HEK293 (cell line): ENCODE results near the gene AMY2B.
"Not testable (repeated sequence)": the region's sequence is repeated elsewhere in the genome, so short reads cannot be mapped to it uniquely, and the experiment has no call there.

ENCODE experiments used
- CTCF ChIA-PET: fragments of 350-600 bp; formaldehyde crosslinking; extraction: SDS; loops from one replicate; lab custom pipeline; 2021; ENCODE audit warnings: antibody characterized with exemption; lab: Yijun Ruan, JAX
- POLR2A ChIA-PET: fragments of 300-600 bp; formaldehyde crosslinking; extraction: SDS; loops from one replicate; lab custom pipeline; 2020; ENCODE audit warnings: antibody characterized with exemption, inconsistent platforms; lab: Yijun Ruan, JAX
- H3K27ac ChIP-seq: fragments of 200-500 bp; sonication (Bioruptor generic); 2 replicates; pipeline ENCODE4 v1.5.1; 2014; ENCODE audit warnings: low read depth, low read length, control low read depth, inconsistent platforms; ENCODE audit errors: extremely low read depth
- H3K36me3 ChIP-seq, 2 experiments: fragments of 200-500 bp in 1 of 2; sonication (Bioruptor generic) in 1 of 2; 1 replicate in 1 of 2; 2 replicates in 1 of 2; pipeline ENCODE4 v1.5.1; 2014 to 2017; ENCODE audit warnings: inconsistent platforms in 2 of 2, low read length in 2 of 2; ENCODE audit not compliant: control insufficient read depth in 2 of 2, insufficient read depth in 1 of 2
- H3K4me1 ChIP-seq: fragments of 200-500 bp; sonication (Bioruptor generic); 2 replicates; pipeline ENCODE4 v1.5.1; 2014; ENCODE audit warnings: mild to moderate bottlenecking, low read length, inconsistent platforms; ENCODE audit not compliant: control insufficient read depth, insufficient read depth
- H3K4me3 ChIP-seq: 2 replicates; pipeline ENCODE4 v1.5.1; 2011; ENCODE audit warnings: low read depth, mild to moderate bottlenecking, control low read depth, low read length, moderate library complexity
- H3K9me3 ChIP-seq: fragments of 200-500 bp; sonication (Bioruptor generic); 2 replicates; pipeline ENCODE4 v1.5.1; 2014; ENCODE audit warnings: low read depth, low read length, inconsistent platforms; ENCODE audit not compliant: control insufficient read depth, insufficient read depth
- FEZF1 ChIP-seq: fragments of 450-650 bp; formaldehyde crosslinking; IDR thresholded peaks from 2 replicates; pipeline ENCODE4 v1.5.1; 2016; ENCODE audit warnings: missing biosample characterization, missing genetic modification characterization
- MEIS1 ChIP-seq: sonication (generic); formaldehyde crosslinking; IDR thresholded peaks from 2 replicates; pipeline ENCODE4 v1.8.1; 2022; ENCODE audit warnings: missing genetic modification reagents, mild to moderate bottlenecking, borderline replicate concordance
- SP7 ChIP-seq: fragments of 450-650 bp; formaldehyde crosslinking; IDR thresholded peaks from 2 replicates; pipeline ENCODE4 v1.5.1; 2016; ENCODE audit warnings: missing biosample characterization, missing genetic modification characterization
- WT1 ChIP-seq: fragments of 450-650 bp; formaldehyde crosslinking; IDR thresholded peaks from 2 replicates; pipeline ENCODE4 v1.5.1; 2016; ENCODE audit warnings: missing biosample characterization, missing genetic modification characterization
- ZBTB17 ChIP-seq: fragments of 450-650 bp; formaldehyde crosslinking; IDR thresholded peaks from 2 replicates; pipeline ENCODE4 v1.5.1; 2016; ENCODE audit warnings: missing biosample characterization, missing genetic modification characterization
- ZNF140 ChIP-seq: fragments of 450-650 bp; formaldehyde crosslinking; IDR thresholded peaks from 2 replicates; pipeline ENCODE4 v1.5.1; 2016; ENCODE audit warnings: missing biosample characterization, missing genetic modification characterization
- ZNF19 ChIP-seq: fragments of 450-650 bp; formaldehyde crosslinking; IDR thresholded peaks from 2 replicates; pipeline ENCODE4; 2016; ENCODE audit warnings: missing biosample characterization, missing genetic modification characterization, low read depth
- ZNF404 ChIP-seq: fragments of 450-650 bp; formaldehyde crosslinking; IDR thresholded peaks from 2 replicates; pipeline ENCODE4 v1.5.1; 2017; ENCODE audit warnings: missing biosample characterization, missing genetic modification characterization
- ZNF513 ChIP-seq: fragments of 450-650 bp; IDR thresholded peaks from 2 replicates; pipeline ENCODE4 v1.5.1; 2018; ENCODE audit warnings: missing biosample characterization, missing genetic modification characterization
- ZNF521 ChIP-seq: fragments of 450-650 bp; formaldehyde crosslinking; IDR thresholded peaks from 2 replicates; pipeline ENCODE4 v1.5.1; 2017; ENCODE audit warnings: missing biosample characterization, mild to moderate bottlenecking, missing genetic modification characterization
- ZNF585B ChIP-seq: fragments of 450-650 bp; formaldehyde crosslinking; IDR thresholded peaks from 2 replicates; pipeline ENCODE4 v1.5.1; 2016; ENCODE audit warnings: missing biosample characterization, missing genetic modification characterization
- ZNF600 ChIP-seq: fragments of 450-650 bp; formaldehyde crosslinking; IDR thresholded peaks from 2 replicates; pipeline ENCODE4 v1.5.1; 2016; ENCODE audit warnings: missing biosample characterization, missing genetic modification characterization
- ZNF621 ChIP-seq: fragments of 450-650 bp; formaldehyde crosslinking; IDR thresholded peaks from 2 replicates; pipeline ENCODE4 v1.5.1; 2017; ENCODE audit warnings: missing biosample characterization, missing genetic modification characterization
- ZNF785 ChIP-seq: fragments of 450-650 bp; formaldehyde crosslinking; IDR thresholded peaks from 2 replicates; pipeline ENCODE4 v1.5.1; 2016; ENCODE audit warnings: missing biosample characterization, missing genetic modification characterization
- ZNF792 ChIP-seq: fragments of 450-650 bp; formaldehyde crosslinking; IDR thresholded peaks from 2 replicates; pipeline ENCODE4 v1.5.1; 2016; ENCODE audit warnings: missing biosample characterization, missing genetic modification characterization

AMY2B gene

GRCh38 chr1:103561643-103562395, 9.6 kb upstream of the AMY2B start:
- ChIA-PET POLR2A (no interaction called here), CTCF (no interaction called here)
- Histone ChIP-seq H3K27ac (no peak overlapping the region), H3K4me1 (no peaks in the 10 kb centered on the region), H3K4me3 (no peak overlapping the region), H3K9me3 (no peaks in the 10 kb centered on the region), H3K36me3 (no peaks in the 10 kb centered on the region; a peak in 1 of 3 replicates)
- TF ChIP-seq ZNF585B (tag by site-specific recombination) (no peak), ZNF621 (tag by site-specific recombination) (no peak)

DNA sequence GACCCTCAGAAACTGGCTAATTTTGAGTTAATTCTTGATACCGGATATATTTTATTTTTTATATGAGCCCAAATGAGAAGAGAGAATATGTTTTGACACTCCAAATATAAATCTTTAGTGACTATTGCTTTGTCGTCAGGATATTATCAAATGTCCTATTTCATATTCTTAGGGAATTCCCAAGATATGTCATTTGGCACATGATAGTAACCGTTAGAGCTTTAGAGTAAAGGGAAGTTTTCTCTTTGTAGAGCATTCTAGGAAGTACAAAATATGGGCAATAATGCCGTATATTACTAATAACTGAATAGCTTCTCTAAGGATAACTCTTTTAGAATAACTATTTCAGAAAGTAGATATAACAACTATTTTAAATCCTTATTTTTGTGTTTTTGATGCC, 8.3 kb upstream of the AMY2B start:
- no peaks in the 10 kb centered on the region for H3K9me3 ChIP-seq
- no peaks in the 10 kb centered on the region for H3K36me3 ChIP-seq
- POLR2A ChIA-PET: no interaction called here
- no peaks in the 10 kb centered on the region for H3K4me1 ChIP-seq
- H3K27ac ChIP-seq: no peak overlapping the region
- H3K4me3 ChIP-seq: no peak overlapping the region
- TF ChIP-seq ZNF140: no peak
- TF ChIP-seq ZBTB17 (tag by site-specific recombination): no peak
- TF ChIP-seq ZNF600 (tag by site-specific recombination): no peak
- no peak for TF ChIP-seq ZNF404 (tag by site-specific recombination)
- no peak for TF ChIP-seq SP7
- no peak for TF ChIP-seq WT1
- TF ChIP-seq ZNF521: no peak
- TF ChIP-seq, all 188 proteins: peak for 0
- CTCF ChIA-PET: no interaction called here

- ChIA-PET CTCF (no interaction called here), POLR2A (no interaction called here)
- Histone ChIP-seq H3K4me3 (no peak overlapping the region), H3K36me3 (no peaks in the 10 kb centered on the region), H3K27ac (no peak overlapping the region), H3K9me3 (no peaks in the 10 kb centered on the region), H3K4me1 (no peaks in the 10 kb centered on the region)
- no peak for TF ChIP-seq ZNF513 (tag by site-specific recombination)
Measured at GRCh38 chr1:103569493-103569892, 1.9 kb upstream of the AMY2B start.

DNA sequence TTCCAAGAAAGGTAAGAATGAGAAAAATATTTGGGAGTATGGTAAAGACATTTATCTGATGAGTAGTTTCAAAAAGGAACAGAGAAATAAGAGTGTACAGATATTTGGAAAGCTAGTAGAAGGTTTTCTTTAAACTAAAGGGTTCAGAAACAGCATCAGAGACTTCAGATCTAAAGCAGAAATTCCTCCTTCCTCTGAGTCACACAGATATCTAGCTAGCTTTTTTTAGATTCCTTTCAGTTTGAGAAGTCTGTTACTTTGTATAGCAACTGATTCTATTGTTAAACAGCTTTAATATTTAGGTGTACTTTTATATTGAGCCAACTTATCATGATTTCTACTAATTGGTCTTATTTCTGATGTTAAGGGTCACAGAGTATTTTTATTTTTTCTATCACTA, 4.7 kb downstream of the AMY2B start:
- TF ChIP-seq ZNF785 (no peak), ZNF792 (tag by site-specific recombination) (no peak), ZNF521 (no peak), WT1 (no peak), MEIS1 (CRISPR knock-in tag) (no peak), FEZF1 (tag by site-specific recombination) (no peak), ZNF19 (tag by site-specific recombination) (no peak)
- ChIA-PET POLR2A (no interaction called here), CTCF (no interaction called here)
- H3K9me3 ChIP-seq: no peaks in the 10 kb centered on the region
- no peaks in the 10 kb centered on the region for H3K4me1 ChIP-seq
- no peak overlapping the region for H3K4me3 ChIP-seq
- no peaks in the 10 kb centered on the region for H3K36me3 ChIP-seq
- H3K27ac ChIP-seq: no peak overlapping the region

DNA sequence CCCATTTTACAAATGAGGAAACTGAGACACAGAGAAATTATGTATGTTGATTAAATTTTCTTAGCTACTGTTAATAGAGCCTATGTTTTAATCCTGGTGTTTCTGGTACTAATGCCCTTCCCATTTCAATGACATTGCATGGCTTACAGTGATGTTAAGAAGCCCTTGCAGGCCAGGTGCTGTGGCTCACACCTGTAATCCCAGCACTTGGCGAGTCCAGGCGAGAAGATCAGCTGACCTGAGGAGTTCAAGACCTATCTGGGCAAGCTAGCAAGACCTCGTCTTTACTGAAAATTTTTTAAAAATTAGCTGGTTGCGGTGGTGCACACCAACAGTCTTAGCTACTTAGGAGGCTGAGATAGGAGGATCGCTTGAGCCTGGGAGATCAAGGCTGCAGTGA, 5.4 kb downstream of the AMY2B start:
- CTCF ChIA-PET, POLR2A ChIA-PET, H3K4me1 ChIP-seq, H3K4me3 ChIP-seq, H3K27ac ChIP-seq, H3K36me3 ChIP-seq, H3K9me3 ChIP-seq: not testable (repeated sequence)
